Measurements from ENCODE around the gene TMEM184B.
"Not testable (repeated sequence)": the region's sequence is repeated elsewhere in the genome, so short reads cannot be mapped to it uniquely, and the experiment has no call there.

Gene TMEM184B

GRCh38 chr22:38235240-38235850 lies 37.5 kb downstream of the TMEM184B start:
- TF ChIP-seq, protein P1, sequence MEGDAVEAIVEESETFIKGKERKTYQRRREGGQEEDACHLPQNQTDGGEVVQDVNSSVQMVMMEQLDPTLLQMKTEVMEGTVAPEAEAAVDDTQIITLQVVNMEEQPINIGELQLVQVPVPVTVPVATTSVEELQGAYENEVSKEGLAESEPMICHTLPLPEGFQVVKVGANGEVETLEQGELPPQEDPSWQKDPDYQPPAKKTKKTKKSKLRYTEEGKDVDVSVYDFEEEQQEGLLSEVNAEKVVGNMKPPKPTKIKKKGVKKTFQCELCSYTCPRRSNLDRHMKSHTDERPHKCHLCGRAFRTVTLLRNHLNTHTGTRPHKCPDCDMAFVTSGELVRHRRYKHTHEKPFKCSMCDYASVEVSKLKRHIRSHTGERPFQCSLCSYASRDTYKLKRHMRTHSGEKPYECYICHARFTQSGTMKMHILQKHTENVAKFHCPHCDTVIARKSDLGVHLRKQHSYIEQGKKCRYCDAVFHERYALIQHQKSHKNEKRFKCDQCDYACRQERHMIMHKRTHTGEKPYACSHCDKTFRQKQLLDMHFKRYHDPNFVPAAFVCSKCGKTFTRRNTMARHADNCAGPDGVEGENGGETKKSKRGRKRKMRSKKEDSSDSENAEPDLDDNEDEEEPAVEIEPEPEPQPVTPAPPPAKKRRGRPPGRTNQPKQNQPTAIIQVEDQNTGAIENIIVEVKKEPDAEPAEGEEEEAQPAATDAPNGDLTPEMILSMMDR (conservative IDR thresholded peaks at IDR 0.05): no peak
- TF ChIP-seq ZFX (IDR thresholded peaks at IDR 0.05): no peak
- H3K27ac ChIP-seq: no peak overlapping the region; the same call in 1 of the 2 replicates

GRCh38 chr22:38233856-38234255 lies 39.0 kb downstream of the TMEM184B start:
- not testable (repeated sequence) for H3K27ac ChIP-seq

DNA sequence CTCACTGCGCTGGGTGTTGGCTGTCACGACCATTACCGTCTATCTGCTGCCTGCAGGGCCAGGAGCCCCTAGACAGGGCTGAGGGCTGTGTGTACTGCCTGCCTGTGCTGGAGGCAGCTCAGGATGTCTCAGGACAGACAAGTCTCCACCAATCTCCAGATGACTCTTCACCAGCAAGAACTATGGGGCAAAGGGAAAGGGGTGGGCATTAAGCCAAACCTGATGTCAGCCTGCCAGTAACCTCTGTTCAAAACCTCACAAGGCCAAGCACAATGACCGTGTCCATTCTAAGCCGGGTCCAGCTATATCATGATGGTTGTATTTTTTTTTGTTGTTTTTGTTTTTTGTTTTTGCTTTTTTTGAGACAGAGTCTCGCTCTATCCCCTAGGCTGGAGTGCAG lies 39.4 kb downstream of the TMEM184B start:
- no peak for TF ChIP-seq ZFX (IDR thresholded peaks at IDR 0.05)
- TF ChIP-seq, protein P1 (conservative IDR thresholded peaks at IDR 0.05): no peak
- H3K27ac ChIP-seq: no peak overlapping the region

- H3K27ac ChIP-seq: no peak overlapping the region
These were observed 40.6 kb downstream of the TMEM184B start for GRCh38 chr22:38232196-38232595.

GRCh38 chr22:38230916-38231315 lies 41.9 kb downstream of the TMEM184B start:
- H3K27ac ChIP-seq: no peak overlapping the region
- TF ChIP-seq, protein P1 (conservative IDR thresholded peaks at IDR 0.05): no peak
- TF ChIP-seq ZFX (IDR thresholded peaks at IDR 0.05): no peak

More at GRCh38 chr22:38232196-38232595, 40.6 kb downstream of the TMEM184B start:
- TF ChIP-seq ZFX (IDR thresholded peaks at IDR 0.05): no peak
- TF ChIP-seq, protein P1 (conservative IDR thresholded peaks at IDR 0.05): no peak

DNA sequence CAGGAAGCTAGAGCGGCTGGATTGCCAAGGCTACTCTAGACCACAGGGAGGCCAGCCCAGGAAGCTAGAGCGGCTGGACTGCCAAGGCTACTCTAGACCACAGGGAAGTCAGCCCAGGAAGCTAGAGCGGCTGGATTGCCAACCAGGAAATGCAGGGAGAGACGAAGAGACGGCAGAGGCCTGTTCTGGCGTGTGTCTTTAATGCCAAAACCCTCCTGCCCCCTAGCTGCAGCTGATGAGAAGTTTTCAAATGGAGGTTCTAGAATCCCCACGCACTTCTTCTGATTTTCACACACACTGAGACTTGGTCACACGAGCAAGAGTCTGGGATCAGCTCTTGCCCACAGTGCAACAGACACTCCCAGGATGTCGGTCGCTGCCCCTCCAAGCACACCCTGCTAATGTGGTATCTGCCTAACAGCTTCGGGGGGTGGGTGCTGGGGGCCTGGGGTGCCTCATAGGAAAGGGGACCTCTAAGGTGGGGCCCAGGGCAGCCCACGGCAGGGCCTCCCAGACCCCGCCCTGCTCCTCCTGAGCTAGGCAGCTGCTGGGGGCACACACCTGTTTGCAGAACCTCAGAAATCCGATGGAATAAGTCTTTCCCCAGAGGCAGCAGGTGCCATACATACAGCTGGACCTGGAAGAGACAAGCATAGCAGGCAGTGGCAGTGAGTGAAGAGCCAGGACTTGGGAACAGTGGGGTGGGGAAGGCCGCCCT lies 42.5 kb downstream of the TMEM184B start:
- no peak overlapping the region for H3K27ac ChIP-seq
- TF ChIP-seq, protein P1 (conservative IDR thresholded peaks at IDR 0.05): no peak

- TF ChIP-seq, protein P1 (conservative IDR thresholded peaks at IDR 0.05): no peak
- TF ChIP-seq ZFX (IDR thresholded peaks at IDR 0.05): no peak
- no peak overlapping the region for H3K27ac ChIP-seq
These were observed 43.7 kb downstream of the TMEM184B start for GRCh38 chr22:38228873-38229740.
